Nephron (organoid): ENCODE data around the gene MAB21L4.

Experiments used
- H3K27ac Mint-ChIP-seq, 3 experiments: 2 replicates each; pipeline ENCODE4 v1.8.0; 2020; ENCODE audit warnings: mixed read lengths in 3 of 3, mild to moderate bottlenecking in 2 of 3, moderate library complexity in 1 of 3
- H3K27me3 Mint-ChIP-seq: 2 replicates; pipeline ENCODE4 v1.8.0; 2021; ENCODE audit warnings: low read depth, mild to moderate bottlenecking, moderate library complexity, mixed read lengths
- H3K36me3 Mint-ChIP-seq: 2 replicates; pipeline ENCODE4 v1.8.0; 2020; ENCODE audit warnings: low read depth, mixed read lengths
- H3K4me1 Mint-ChIP-seq: 2 replicates; pipeline ENCODE4 v1.8.0; 2020; ENCODE audit warnings: mixed read lengths
- H3K4me3 Mint-ChIP-seq, 3 experiments: 2 replicates each; pipeline ENCODE4 v1.8.0; 2020; ENCODE audit warnings: mild to moderate bottlenecking in 3 of 3, mixed read lengths in 3 of 3, moderate library complexity in 2 of 3
- H3K9me3 Mint-ChIP-seq: 2 replicates; pipeline ENCODE4 v1.8.0; 2020; ENCODE audit warnings: mixed read lengths
- CTCF ChIP-seq, 3 experiments: fragments of 200-600 bp; sonication (generic); IDR thresholded peaks; one replicate each; pipeline ENCODE4 v1.5.0; 2021; ENCODE audit warnings: antibody characterized with exemption in 3 of 3; ENCODE audit not compliant: unreplicated experiment in 3 of 3

MAB21L4 gene

GRCh38 chr2:240917684-240918257 lies 21.8 kb upstream of the MAB21L4 start:
- Mint-ChIP-seq H3K4me1 (no peaks in the 10 kb centered on the region), H3K27me3 (peaks cover 21% of the 10 kb centered on the region), H3K4me3 (no peak overlapping the region), H3K27ac (no peak overlapping the region), H3K9me3 (no peaks in the 10 kb centered on the region), H3K36me3 (no peaks in the 10 kb centered on the region)
- no peak for TF ChIP-seq CTCF (IDR thresholded peaks at IDR 0.05; ENCODE audit: unreplicated experiment in 3 of 3)

DNA sequence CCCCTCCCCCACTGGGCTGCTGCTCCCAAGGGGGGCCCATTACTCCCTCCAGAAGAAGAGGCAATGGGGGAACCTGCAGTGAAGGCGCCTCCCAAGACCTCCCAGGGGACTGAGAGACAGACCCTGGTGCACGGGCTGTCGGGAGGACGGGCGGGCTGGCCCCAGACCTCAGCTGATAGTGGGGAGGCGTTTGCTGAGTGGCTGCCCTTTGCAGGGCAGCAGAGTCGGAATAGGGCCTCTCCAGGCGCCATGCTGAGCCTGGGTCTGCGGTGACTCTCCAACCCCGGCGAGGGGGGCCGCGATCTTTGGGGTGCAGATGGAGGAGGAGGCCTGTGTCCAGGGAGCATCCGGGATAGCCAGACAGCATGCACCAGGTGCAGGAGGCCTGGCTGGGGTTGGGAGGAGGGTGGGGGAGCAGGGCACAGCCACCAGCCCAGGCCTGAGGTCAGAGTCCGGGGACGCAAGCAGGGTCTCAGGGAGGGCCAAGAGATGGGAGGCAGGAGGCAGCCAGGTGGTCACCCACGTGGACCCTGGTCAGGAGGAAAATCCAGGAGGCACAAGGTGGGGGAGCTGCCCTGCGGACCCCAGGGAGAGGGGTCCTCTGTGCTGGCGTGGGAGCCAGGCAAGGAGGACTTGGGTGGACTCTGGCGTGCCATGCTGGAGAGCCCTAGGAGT lies 21.2 kb upstream of the MAB21L4 start:
- no peak overlapping the region for H3K4me3 Mint-ChIP-seq
- peaks cover 25% of the 10 kb centered on the region for H3K27me3 Mint-ChIP-seq
- H3K27ac Mint-ChIP-seq = peak overlapping the region in 1 of 3 experiments; percentile 38
- H3K9me3 Mint-ChIP-seq = no peaks in the 10 kb centered on the region
- no peaks in the 10 kb centered on the region for H3K36me3 Mint-ChIP-seq
- no peak for TF ChIP-seq CTCF (IDR thresholded peaks at IDR 0.05; ENCODE audit: unreplicated experiment in 3 of 3)
- H3K4me1 Mint-ChIP-seq = peaks cover 2% of the 10 kb centered on the region

DNA sequence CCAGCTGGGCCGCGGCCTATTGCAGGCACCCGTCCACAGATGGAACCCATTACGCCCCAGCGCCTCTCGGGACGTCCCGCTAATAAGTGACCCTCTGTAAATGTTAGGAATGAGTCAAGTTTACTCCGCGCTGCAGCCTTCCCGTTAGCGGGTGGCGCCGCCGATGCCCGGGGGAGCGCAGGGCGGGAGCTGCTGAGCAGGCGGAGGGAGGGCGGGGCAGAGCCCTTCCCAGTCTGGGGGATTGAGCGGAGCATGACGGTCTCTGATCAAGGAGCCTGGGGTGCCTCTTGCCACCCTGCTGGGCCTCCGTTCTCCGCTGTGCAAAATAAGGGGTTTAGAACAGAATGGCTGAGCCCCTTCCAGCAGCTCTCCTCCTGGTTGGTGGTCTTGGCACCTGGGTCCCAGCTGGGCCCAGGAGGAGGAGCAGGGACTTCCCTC lies 20.6 kb upstream of the MAB21L4 start:
- H3K9me3 Mint-ChIP-seq = no peaks in the 10 kb centered on the region
- TF ChIP-seq CTCF (IDR thresholded peaks at IDR 0.05; ENCODE audit: unreplicated experiment in 3 of 3) = no peak
- peaks cover 29% of the 10 kb centered on the region for H3K27me3 Mint-ChIP-seq
- H3K36me3 Mint-ChIP-seq = no peaks in the 10 kb centered on the region
- H3K27ac Mint-ChIP-seq = peak overlapping the region in 1 of 3 experiments; percentile 38
- peak overlapping the region in 1 of 3 experiments; percentile 44 for H3K4me3 Mint-ChIP-seq
- H3K4me1 Mint-ChIP-seq = peaks cover 6% of the 10 kb centered on the region

DNA sequence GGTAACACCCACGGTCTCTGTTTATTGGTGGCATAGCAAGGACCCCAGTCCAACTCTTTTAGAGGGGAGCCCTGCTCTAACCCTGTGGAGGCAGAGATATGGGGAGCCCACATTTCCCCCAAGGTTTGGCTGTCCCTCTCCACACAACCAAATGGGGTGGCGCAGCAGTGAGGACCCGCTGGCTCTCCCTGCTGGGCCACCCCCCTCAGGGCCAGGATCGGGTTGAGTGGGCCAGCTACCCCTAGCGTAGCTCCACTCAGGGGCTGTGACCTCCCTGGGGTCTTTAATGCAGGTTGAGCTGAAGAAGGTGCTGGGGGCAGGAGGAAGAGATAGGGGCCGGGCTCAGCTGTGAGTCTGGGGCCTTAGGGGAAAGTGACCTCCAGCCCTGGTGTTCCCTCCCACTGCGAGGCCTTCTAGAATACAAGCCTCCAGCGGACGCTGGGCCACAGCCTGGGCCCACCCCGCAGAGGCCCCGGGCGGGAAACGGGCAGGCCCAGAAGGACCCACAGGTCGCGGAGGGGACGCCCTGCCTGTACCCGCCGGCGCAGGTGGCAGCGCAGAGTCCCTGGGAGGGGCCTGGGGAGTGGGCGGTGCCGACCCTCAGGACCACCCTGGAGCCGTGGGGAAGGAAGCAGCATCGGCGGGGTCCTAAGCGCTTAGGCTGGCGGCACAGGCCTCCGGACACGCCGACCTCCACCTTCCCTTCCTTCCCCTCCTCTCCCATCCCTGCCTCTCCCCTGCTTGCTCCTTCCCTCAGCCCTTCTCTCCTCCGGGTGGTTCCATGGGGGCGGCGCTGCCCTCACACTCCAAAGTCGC lies 19.8 kb upstream of the MAB21L4 start:
- peak overlapping the region; percentile 24 to 50 (median 34) for H3K4me3 Mint-ChIP-seq
- H3K27ac Mint-ChIP-seq = no peak overlapping the region
- H3K27me3 Mint-ChIP-seq = peaks cover 30% of the 10 kb centered on the region
- peaks cover 7% of the 10 kb centered on the region for H3K4me1 Mint-ChIP-seq
- H3K9me3 Mint-ChIP-seq = no peaks in the 10 kb centered on the region
- no peaks in the 10 kb centered on the region for H3K36me3 Mint-ChIP-seq
- no peak for TF ChIP-seq CTCF (IDR thresholded peaks at IDR 0.05; ENCODE audit: unreplicated experiment in 3 of 3)

- no peak for TF ChIP-seq CTCF (IDR thresholded peaks at IDR 0.05; ENCODE audit: unreplicated experiment in 3 of 3)
- H3K36me3 Mint-ChIP-seq = no peaks in the 10 kb centered on the region
- H3K4me3 Mint-ChIP-seq = peak overlapping the region in 1 of 3 experiments; percentile 50
Observed at GRCh38 chr2:240914645-240915525, 18.9 kb upstream of the MAB21L4 start.

More at GRCh38 chr2:240914645-240915525, 18.9 kb upstream of the MAB21L4 start:
- Mint-ChIP-seq H3K27ac (no peak overlapping the region), H3K4me1 (peaks cover 13% of the 10 kb centered on the region), H3K9me3 (no peaks in the 10 kb centered on the region), H3K27me3 (peaks cover 32% of the 10 kb centered on the region)
